ENCODE data around the gene CYBC1.
A peak's percentile ranks its signal among the peaks of the same experiment; 100 is the strongest.

CYBC1 gene

DNA sequence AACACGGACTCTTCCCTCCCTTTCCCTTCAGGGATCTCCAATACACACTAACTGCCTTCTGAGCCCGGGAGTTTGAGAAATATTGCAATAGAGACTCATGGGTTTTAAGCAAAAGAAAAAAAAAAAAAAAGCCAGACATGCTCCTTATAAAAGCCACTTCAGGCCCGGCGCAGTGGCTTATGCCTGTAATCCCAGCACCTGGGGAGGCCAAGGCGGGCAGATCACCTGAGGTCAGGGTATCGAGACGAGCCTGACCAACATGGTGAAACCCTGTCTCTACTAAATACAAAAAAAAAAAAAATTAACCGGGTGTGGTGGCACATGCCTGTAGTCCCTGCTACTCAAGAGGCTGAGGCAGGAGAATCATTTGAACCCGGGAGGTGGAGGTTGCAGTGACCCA, 34.8 kb downstream of the CYBC1 start:
- Histone ChIP-seq H3K4me1 (ENCODE audit: control insufficient read depth, low read length) (peaks cover 17% of the 10 kb centered on the region), H3K9me2 (replicated peaks; ENCODE audit: control insufficient read depth, low read length) (no peaks in the 10 kb centered on the region), H3K4me2 (ENCODE audit: low read length) (no peak overlapping the region), H3F3A (ENCODE audit: control insufficient read depth, insufficient read depth) (no peaks in the 10 kb centered on the region; the same call in 1 of the 2 replicates), H3K36me3 (ENCODE audit: control insufficient read depth, low read length) (peaks cover 5% of the 10 kb centered on the region), H3K27me3 (ENCODE audit: control insufficient read depth, low read length) (no peaks in the 10 kb centered on the region), H3K9me3 (ENCODE audit: control insufficient read depth, insufficient read depth, low read length) (no peaks in the 10 kb centered on the region), H3K4me3 (ENCODE audit: low read length) (no peak overlapping the region), H4K20me1 (ENCODE audit: control insufficient read depth, insufficient read depth, low read depth, low read length) (peaks cover 8% of the 10 kb centered on the region), H3K79me2 (ENCODE audit: control insufficient read depth, low read length) (peaks cover 16% of the 10 kb centered on the region), H3K27ac (ENCODE audit: low read depth, low read length) (no peak overlapping the region)
- TF ChIP-seq CTCF (IDR thresholded peaks at IDR 0.05; ENCODE audit: low read depth, low read length, poor library complexity, severe bottlenecking), result no peak
- no peak for TF ChIP-seq EZH2phosphoT487 (IDR thresholded peaks at IDR 0.05; ENCODE audit: borderline replicate concordance, low read length)

- H3K9me3 ChIP-seq (ENCODE audit: control insufficient read depth, insufficient read depth, low read length), result no peaks in the 10 kb centered on the region
- peaks cover 16% of the 10 kb centered on the region for H3K79me2 ChIP-seq (ENCODE audit: control insufficient read depth, low read length)
- H4K20me1 ChIP-seq (ENCODE audit: control insufficient read depth, insufficient read depth, low read depth, low read length), result peaks cover 8% of the 10 kb centered on the region
- no peak overlapping the region for H3K4me3 ChIP-seq (ENCODE audit: low read length)
- TF ChIP-seq CTCF (IDR thresholded peaks at IDR 0.05; ENCODE audit: low read depth, low read length, poor library complexity, severe bottlenecking) (no peak), EZH2phosphoT487 (IDR thresholded peaks at IDR 0.05; ENCODE audit: borderline replicate concordance, low read length) (no peak)
- peaks cover 17% of the 10 kb centered on the region for H3K4me1 ChIP-seq (ENCODE audit: control insufficient read depth, low read length)
- H3K27ac ChIP-seq (ENCODE audit: low read depth, low read length), result no peak overlapping the region
- H3K27me3 ChIP-seq (ENCODE audit: control insufficient read depth, low read length), result no peaks in the 10 kb centered on the region
- H3K36me3 ChIP-seq (ENCODE audit: control insufficient read depth, low read length), result 0 out of 2 replicates have a peak, but pooled peaks cover 3% of the 10 kb centered on the region
- no peak overlapping the region for H3K4me2 ChIP-seq (ENCODE audit: low read length)
- H3K9me2 ChIP-seq (replicated peaks; ENCODE audit: control insufficient read depth, low read length), result no peaks in the 10 kb centered on the region
- no peaks in the 10 kb centered on the region; the same call in 1 of the 2 replicates for H3F3A ChIP-seq (ENCODE audit: control insufficient read depth, insufficient read depth)
Measured at GRCh38 chr17:82415336-82415735, 35.2 kb downstream of the CYBC1 start.

GRCh38 chr17:82414548-82415281, 35.8 kb downstream of the CYBC1 start:
- Histone ChIP-seq H3K4me3 (ENCODE audit: low read length) (no peak overlapping the region), H3K27ac (ENCODE audit: low read depth, low read length) (no peak overlapping the region), H3K36me3 (ENCODE audit: control insufficient read depth, low read length) (0 out of 2 replicates have a peak, but pooled peaks cover 2% of the 10 kb centered on the region), H3F3A (ENCODE audit: control insufficient read depth, insufficient read depth) (no peaks in the 10 kb centered on the region; the same call in 1 of the 2 replicates), H3K79me2 (ENCODE audit: control insufficient read depth, low read length) (peaks cover 16% of the 10 kb centered on the region), H3K9me2 (replicated peaks; ENCODE audit: control insufficient read depth, low read length) (no peaks in the 10 kb centered on the region), H4K20me1 (ENCODE audit: control insufficient read depth, insufficient read depth, low read depth, low read length) (peaks cover 8% of the 10 kb centered on the region), H3K4me2 (ENCODE audit: low read length) (no peak overlapping the region), H3K4me1 (ENCODE audit: control insufficient read depth, low read length) (peaks cover 13% of the 10 kb centered on the region), H3K9me3 (ENCODE audit: control insufficient read depth, insufficient read depth, low read length) (no peaks in the 10 kb centered on the region), H3K27me3 (ENCODE audit: control insufficient read depth, low read length) (no peaks in the 10 kb centered on the region)
- TF ChIP-seq CTCF (IDR thresholded peaks at IDR 0.05; ENCODE audit: low read depth, low read length, poor library complexity, severe bottlenecking), result peak; percentile 83
- no peak for TF ChIP-seq EZH2phosphoT487 (IDR thresholded peaks at IDR 0.05; ENCODE audit: borderline replicate concordance, low read length)
